Measurements from ENCODE around the gene IL17RA.
"Not testable (repeated sequence)": the region's sequence is repeated elsewhere in the genome, so short reads cannot be mapped to it uniquely, and the experiment has no call there.

The IL17RA gene

GRCh38 chr22:17135153-17135760, 50.5 kb downstream of the IL17RA start:
- H3K4me1 Mint-ChIP-seq, result no peaks in the 10 kb centered on the region
- peaks cover 11% of the 10 kb centered on the region for H3K36me3 Mint-ChIP-seq
- H3K27ac Mint-ChIP-seq, result peak overlapping the region; percentile 21
- H3K27me3 Mint-ChIP-seq, result no peaks in the 10 kb centered on the region
- H3K4me3 Mint-ChIP-seq, result no peak overlapping the region
- CTCF ChIA-PET, result no interaction called here
- H3K9me3 Mint-ChIP-seq, result no peaks in the 10 kb centered on the region
- DNase-seq, result no peak

- no peaks in the 10 kb centered on the region for H3K27me3 Mint-ChIP-seq
- no peak overlapping the region for H3K4me3 Mint-ChIP-seq
- no peaks in the 10 kb centered on the region for H3K9me3 Mint-ChIP-seq
- H3K36me3 Mint-ChIP-seq, result peaks cover 20% of the 10 kb centered on the region
- CTCF ChIA-PET, result no interaction called here
- H3K4me1 Mint-ChIP-seq, result no peaks in the 10 kb centered on the region
- H3K27ac Mint-ChIP-seq, result no peak overlapping the region
- DNase-seq, result no peak
Measured at GRCh38 chr22:17137170-17137569, 52.4 kb downstream of the IL17RA start.

- no peak for DNase-seq
- no peaks in the 10 kb centered on the region for H3K27me3 Mint-ChIP-seq
- H3K27ac Mint-ChIP-seq, result no peak overlapping the region
- no peak overlapping the region for H3K4me3 Mint-ChIP-seq
- CTCF ChIA-PET, result no interaction called here
- H3K36me3 Mint-ChIP-seq, result peaks cover 26% of the 10 kb centered on the region
- no peaks in the 10 kb centered on the region for H3K9me3 Mint-ChIP-seq
- no peaks in the 10 kb centered on the region for H3K4me1 Mint-ChIP-seq
Measured at GRCh38 chr22:17137861-17138425, 53.1 kb downstream of the IL17RA start.

GRCh38 chr22:17138513-17138912, 53.7 kb downstream of the IL17RA start:
- Mint-ChIP-seq H3K27me3 (no peaks in the 10 kb centered on the region), H3K36me3 (peaks cover 29% of the 10 kb centered on the region), H3K4me3 (no peak overlapping the region), H3K9me3 (no peaks in the 10 kb centered on the region), H3K4me1 (no peaks in the 10 kb centered on the region), H3K27ac (no peak overlapping the region)
- no peak for DNase-seq
- CTCF ChIA-PET, result no interaction called here

GRCh38 chr22:17140022-17140421, 55.2 kb downstream of the IL17RA start:
- Mint-ChIP-seq H3K27me3 (no peaks in the 10 kb centered on the region), H3K4me1 (no peaks in the 10 kb centered on the region), H3K36me3 (peaks cover 27% of the 10 kb centered on the region), H3K27ac (no peak overlapping the region), H3K4me3 (no peak overlapping the region), H3K9me3 (no peaks in the 10 kb centered on the region)
- DNase-seq, result no peak
- CTCF ChIA-PET, result no interaction called here

GRCh38 chr22:17140826-17141766, 56.3 kb downstream of the IL17RA start:
- H3K27me3 Mint-ChIP-seq, result no peaks in the 10 kb centered on the region
- CTCF ChIA-PET, result no interaction called here
- peaks cover 27% of the 10 kb centered on the region for H3K36me3 Mint-ChIP-seq
- no peak for DNase-seq
- H3K4me3 Mint-ChIP-seq, result no peak overlapping the region
- no peak overlapping the region for H3K27ac Mint-ChIP-seq
- no peaks in the 10 kb centered on the region for H3K9me3 Mint-ChIP-seq
- no peaks in the 10 kb centered on the region for H3K4me1 Mint-ChIP-seq

- no peak overlapping the region for H3K4me3 Mint-ChIP-seq
- no peaks in the 10 kb centered on the region for H3K4me1 Mint-ChIP-seq
- H3K9me3 Mint-ChIP-seq, result no peaks in the 10 kb centered on the region
- H3K36me3 Mint-ChIP-seq, result peaks cover 31% of the 10 kb centered on the region
- H3K27ac Mint-ChIP-seq, result no peak overlapping the region
- CTCF ChIA-PET, result interaction anchor here (0.7 to 1.2 kb wide), 2 partner anchors 15 to 31 kb away, joined by 3 to 4 read pairs; no protein-coding TSS in a partner anchor
- no peaks in the 10 kb centered on the region for H3K27me3 Mint-ChIP-seq
- DNase-seq, result no peak
Measured at GRCh38 chr22:17143101-17143500, 58.3 kb downstream of the IL17RA start.

GRCh38 chr22:17143826-17144225, 59.0 kb downstream of the IL17RA start:
- Mint-ChIP-seq H3K27ac (no peak overlapping the region), H3K27me3 (no peaks in the 10 kb centered on the region)

GRCh38 chr22:17145021-17145680, 60.4 kb downstream of the IL17RA start:
- Mint-ChIP-seq H3K4me3 (no peak overlapping the region), H3K27ac (no peak overlapping the region), H3K4me1 (peaks cover 2% of the 10 kb centered on the region), H3K36me3 (peaks cover 30% of the 10 kb centered on the region), H3K27me3 (no peaks in the 10 kb centered on the region), H3K9me3 (no peaks in the 10 kb centered on the region)
- DNase-seq, result no peak
- CTCF ChIA-PET, result interaction anchor here (0.6 to 0.8 kb wide), 2 partner anchors 71 to 1788 kb away, joined by 3 read pairs; no protein-coding TSS in a partner anchor

More at GRCh38 chr22:17143826-17144225, 59.0 kb downstream of the IL17RA start:
- Mint-ChIP-seq H3K36me3 (peaks cover 31% of the 10 kb centered on the region), H3K4me3 (no peak overlapping the region), H3K9me3 (no peaks in the 10 kb centered on the region), H3K4me1 (no peaks in the 10 kb centered on the region)
- CTCF ChIA-PET, result no interaction called here
- DNase-seq, result no peak

- H3K4me1 Mint-ChIP-seq, DNase-seq, H3K27ac Mint-ChIP-seq, CTCF ChIA-PET, H3K4me3 Mint-ChIP-seq, H3K27me3 Mint-ChIP-seq, H3K9me3 Mint-ChIP-seq: not testable (repeated sequence)
- H3K36me3 Mint-ChIP-seq, result peaks cover 25% of the 10 kb centered on the region
Measured at GRCh38 chr22:17147458-17147857, 62.7 kb downstream of the IL17RA start.

- no peak overlapping the region for H3K4me3 Mint-ChIP-seq
- peaks cover 17% of the 10 kb centered on the region for H3K36me3 Mint-ChIP-seq
- H3K9me3 Mint-ChIP-seq, result no peaks in the 10 kb centered on the region
- DNase-seq, result no peak
- H3K27me3 Mint-ChIP-seq, result no peaks in the 10 kb centered on the region
- H3K4me1 Mint-ChIP-seq, result peaks cover 8% of the 10 kb centered on the region
- CTCF ChIA-PET, result interaction anchor here (2.2 kb wide), 1 partner anchor 23 kb away, joined by 9 read pairs; no protein-coding TSS in a partner anchor
- H3K27ac Mint-ChIP-seq, result peak overlapping the region; percentile 12
Measured at GRCh38 chr22:17149076-17149815, 64.4 kb downstream of the IL17RA start.

- no peak for DNase-seq
- CTCF ChIA-PET, result no interaction called here
- Mint-ChIP-seq H3K4me1 (peaks cover 30% of the 10 kb centered on the region), H3K9me3 (no peaks in the 10 kb centered on the region), H3K36me3 (peaks cover 24% of the 10 kb centered on the region), H3K4me3 (no peak overlapping the region), H3K27me3 (no peaks in the 10 kb centered on the region), H3K27ac (peak overlapping the region; percentile 13)
Measured at GRCh38 chr22:17152340-17152739, 67.5 kb downstream of the IL17RA start.

GRCh38 chr22:17152971-17153370, 68.2 kb downstream of the IL17RA start:
- CTCF ChIA-PET, result no interaction called here
- H3K27me3 Mint-ChIP-seq, result no peaks in the 10 kb centered on the region
- no peak overlapping the region for H3K4me3 Mint-ChIP-seq
- H3K9me3 Mint-ChIP-seq, result no peaks in the 10 kb centered on the region
- peaks cover 36% of the 10 kb centered on the region for H3K4me1 Mint-ChIP-seq
- H3K36me3 Mint-ChIP-seq, result peaks cover 22% of the 10 kb centered on the region
- no peak for DNase-seq
- H3K27ac Mint-ChIP-seq, result no peak overlapping the region

- Mint-ChIP-seq H3K4me3 (no peak overlapping the region), H3K9me3 (no peaks in the 10 kb centered on the region), H3K27me3 (no peaks in the 10 kb centered on the region), H3K36me3 (peaks cover 16% of the 10 kb centered on the region), H3K27ac (no peak overlapping the region), H3K4me1 (peaks cover 46% of the 10 kb centered on the region)
- DNase-seq, result no peak
- CTCF ChIA-PET, result no interaction called here
Measured at GRCh38 chr22:17155941-17156340, 71.1 kb downstream of the IL17RA start.

Data from activated naive CD4-positive, alpha-beta T cell treated with anti-CD3 and anti-CD28 coated beads, Interleukin-2, amount 10 ng/mL, durations not matched to agents 7 days and 5 days (primary cell).